GM12872 (cell line): ENCODE results near the gene ETS1.

Experiments
- TF ChIP-seq, protein P1 (sequence below): IDR thresholded peaks from 3 replicates; pipeline ENCODE4 v1.5.1; 2011; ENCODE audit warnings: low read depth, mild to moderate bottlenecking, low read length, moderate library complexity; ENCODE audit not compliant: insufficient read depth

Gene ETS1

DNA sequence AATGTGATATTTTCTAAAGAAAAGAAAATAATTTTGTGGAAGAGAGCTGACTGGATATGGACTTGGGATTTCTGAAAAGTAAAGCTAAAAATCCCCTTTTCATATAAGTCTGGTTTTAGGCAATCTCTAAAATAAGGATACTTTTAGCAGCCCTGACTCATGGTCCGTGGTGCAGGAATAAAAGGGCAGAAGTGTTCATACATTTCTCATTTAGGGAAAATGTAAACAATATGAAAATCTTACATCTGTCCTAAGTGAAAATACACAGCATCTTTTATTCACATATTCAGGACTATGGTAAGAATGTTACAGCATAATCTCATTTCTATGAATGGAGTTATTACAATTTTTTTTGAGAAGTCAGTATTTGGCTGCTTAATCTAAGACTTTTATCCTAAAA is 735 bp upstream of the ETS1 start:
- TF ChIP-seq, protein P1, sequence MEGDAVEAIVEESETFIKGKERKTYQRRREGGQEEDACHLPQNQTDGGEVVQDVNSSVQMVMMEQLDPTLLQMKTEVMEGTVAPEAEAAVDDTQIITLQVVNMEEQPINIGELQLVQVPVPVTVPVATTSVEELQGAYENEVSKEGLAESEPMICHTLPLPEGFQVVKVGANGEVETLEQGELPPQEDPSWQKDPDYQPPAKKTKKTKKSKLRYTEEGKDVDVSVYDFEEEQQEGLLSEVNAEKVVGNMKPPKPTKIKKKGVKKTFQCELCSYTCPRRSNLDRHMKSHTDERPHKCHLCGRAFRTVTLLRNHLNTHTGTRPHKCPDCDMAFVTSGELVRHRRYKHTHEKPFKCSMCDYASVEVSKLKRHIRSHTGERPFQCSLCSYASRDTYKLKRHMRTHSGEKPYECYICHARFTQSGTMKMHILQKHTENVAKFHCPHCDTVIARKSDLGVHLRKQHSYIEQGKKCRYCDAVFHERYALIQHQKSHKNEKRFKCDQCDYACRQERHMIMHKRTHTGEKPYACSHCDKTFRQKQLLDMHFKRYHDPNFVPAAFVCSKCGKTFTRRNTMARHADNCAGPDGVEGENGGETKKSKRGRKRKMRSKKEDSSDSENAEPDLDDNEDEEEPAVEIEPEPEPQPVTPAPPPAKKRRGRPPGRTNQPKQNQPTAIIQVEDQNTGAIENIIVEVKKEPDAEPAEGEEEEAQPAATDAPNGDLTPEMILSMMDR: no peak

DNA sequence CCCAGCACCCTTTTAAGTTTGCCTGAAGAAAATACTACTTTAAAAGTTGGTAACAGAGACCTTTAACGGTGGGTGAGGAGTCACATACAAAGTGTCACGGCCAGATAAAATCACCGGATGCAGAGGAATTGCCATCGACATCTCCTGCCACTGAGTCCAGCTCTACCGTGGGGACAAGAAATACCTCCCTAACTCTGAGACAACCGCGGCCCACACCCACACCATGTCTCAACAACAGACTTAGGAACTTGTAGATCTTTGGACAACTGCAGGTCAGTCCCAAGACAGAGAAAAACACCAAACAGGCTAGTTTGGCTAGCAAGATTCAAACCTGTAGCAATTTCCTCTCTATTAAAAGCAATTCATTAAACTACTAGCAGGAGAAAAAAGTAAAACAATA is 669 bp downstream of the ETS1 start:
- TF ChIP-seq, protein P1: no peak

DNA sequence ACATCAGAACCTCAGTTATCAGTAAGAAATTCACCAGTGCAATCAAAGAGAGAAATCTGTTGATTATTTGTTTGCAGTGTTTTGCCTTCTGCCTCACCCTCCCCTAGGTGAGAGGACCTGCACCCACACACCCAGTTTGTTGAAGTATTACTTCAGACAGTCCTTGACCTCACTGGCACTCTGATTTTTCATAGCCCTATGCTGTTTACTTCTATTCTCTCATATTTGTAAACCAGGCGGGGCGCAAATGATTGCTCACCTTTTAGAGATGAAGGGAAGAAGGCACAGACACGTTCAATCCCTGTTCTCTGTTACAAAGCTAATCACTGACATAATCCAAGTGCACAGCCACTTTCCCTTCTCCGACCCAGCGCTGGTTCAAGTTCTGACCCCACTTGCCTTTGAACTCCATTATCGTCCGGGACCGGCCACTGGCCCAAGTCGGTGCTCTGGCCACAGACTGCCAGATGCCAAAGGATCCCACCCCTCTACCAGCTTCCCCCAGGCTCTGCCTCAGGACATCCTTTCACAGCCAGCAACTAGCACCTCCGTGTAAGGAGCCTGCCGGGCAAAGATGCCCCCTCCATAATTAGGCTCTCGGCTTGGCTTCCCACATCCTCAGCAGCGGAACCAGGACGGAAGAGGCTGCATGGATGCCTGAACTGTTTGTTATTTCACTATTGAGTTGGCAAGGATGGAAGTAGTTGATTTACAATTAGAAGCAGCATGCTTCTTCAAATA is 1.7 kb downstream of the ETS1 start:
- TF ChIP-seq, protein P1: no peak

DNA sequence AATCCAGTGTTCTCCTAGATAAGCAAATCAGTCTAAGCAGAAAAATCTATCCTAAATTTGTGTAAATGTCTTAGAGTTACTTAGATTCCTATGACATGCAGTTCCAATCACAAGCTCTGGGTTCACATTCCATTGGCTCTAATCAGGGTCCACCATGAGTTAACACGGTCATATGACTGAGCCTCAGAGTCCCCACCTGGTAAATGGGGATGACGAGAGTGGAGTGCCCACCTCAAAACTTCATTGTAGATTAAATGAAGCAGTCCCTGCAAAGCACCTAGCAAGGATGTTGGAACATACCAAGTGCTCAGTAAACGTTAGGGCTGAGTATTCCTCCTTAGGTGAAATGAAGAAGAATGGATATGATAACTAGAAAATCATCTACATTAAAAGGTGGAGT is 3.1 kb downstream of the ETS1 start:
- TF ChIP-seq, protein P1: no peak

DNA sequence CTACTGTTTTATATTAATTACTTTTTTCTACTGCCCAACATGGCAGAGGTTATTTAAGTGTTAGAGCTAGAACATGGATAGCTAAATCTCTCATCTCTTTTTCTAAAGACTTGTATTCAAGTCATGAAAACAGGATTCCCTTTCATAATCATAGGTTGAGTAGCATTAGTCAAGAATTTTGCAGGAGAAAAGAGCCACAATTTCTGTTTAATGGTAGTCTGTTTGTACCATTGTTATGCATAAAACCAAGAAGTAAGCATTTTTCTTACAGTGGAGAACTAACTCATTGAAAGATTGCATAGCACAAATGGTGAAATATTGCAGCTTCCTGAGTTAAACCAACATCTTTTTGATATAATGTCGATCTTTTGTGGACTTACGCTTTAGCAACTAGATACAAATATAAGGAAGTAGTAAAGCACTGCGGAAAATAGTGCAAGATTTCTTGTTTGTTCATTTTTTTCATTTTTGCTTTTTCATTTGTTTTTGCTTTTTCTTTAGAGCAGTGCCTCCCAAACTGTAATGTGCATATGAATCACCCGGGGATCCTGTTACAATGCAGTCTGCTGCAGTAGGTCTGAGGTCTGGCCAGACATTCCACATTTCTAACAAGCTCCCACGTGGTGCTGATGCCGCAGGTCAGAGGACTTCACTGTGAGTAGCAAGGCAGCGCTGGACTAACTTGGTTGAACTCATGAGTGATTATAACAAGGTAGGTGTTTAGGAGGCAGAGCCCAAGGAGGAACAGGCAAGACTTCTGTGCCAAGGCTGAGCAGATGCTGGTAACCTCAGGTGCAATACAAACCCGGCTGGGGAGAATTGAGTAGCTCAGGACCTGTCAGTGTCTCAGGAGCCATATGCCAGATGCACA is 4.6 kb downstream of the ETS1 start:
- TF ChIP-seq, protein P1: no peak

DNA sequence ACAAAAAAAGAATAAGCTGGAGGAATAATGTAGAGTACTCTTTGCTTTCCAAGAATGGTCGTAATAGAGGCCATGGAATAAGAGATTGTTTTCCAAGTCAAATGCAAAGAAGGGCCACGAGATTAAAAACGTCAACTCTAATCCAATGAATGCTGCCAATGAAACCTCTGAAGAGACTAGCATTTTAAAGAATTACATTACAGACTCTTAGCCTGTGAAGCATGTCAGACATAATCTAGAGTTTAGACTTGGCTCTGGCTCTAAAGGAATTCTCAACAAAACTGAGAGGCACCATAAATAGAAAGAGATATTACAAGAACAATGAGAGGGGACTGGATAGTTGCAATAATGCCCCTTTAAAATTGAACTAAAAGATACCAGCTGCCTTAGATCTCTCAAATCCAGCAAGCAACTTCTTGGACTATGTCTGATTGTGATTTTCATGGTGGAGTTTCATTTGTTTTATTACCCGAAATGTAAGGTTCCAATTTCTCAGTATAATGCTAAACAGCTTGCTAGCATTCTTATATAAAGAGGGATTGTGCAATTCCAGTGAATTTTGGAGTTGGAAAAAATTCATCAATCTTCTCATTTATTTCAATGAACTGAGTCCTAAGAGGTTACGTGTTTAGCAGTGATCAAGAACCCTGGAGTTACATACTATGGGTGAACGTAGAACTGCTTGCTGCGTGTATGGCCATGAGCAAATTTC is 5.6 kb downstream of the ETS1 start:
- TF ChIP-seq, protein P1: no peak

DNA sequence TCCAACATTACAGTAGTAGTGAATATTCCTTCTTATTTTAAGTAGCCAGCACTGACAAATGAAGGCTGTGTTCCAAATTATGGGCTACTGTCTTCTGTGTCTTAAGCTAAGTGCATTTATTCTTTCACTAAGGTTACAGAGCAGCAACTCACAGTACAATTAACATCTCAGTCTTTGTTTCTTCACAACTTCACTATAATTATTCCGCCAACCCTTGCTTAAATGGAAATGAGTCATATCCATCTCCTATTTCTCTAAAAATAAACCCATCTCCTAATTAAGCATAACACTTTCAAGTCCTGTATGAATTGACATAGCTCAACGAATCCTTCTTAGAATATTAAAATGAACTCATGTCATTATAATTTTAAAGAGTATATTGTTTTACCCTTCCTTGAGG is 6.7 kb downstream of the ETS1 start:
- TF ChIP-seq, protein P1: no peak
